HCT116 (cell line): ENCODE measurements around the gene PPP2R5C. TPM values are rescaled to one million over a fixed set of nuclear protein-coding genes. Genes with fewer than 3 reads are reported as not detected.

Experiments used
- ATAC-seq: fragments of 200-7000 bp; cut with Tn5 transposase; 2 replicates; pipeline ENCODE4 v1.9.1; 2020; ENCODE audit warnings: mild to moderate bottlenecking, moderate library complexity
- BruUV-seq: library from RNA; stranded (reverse); fragments of 400-500 nt; replicated peaks from 2 replicates; lab custom pipeline; 2021; lab: Mats Ljungman, UMichigan
- CTCF ChIA-PET: fragments of 300-600 bp; sonication (Branson Sonifier 250); formaldehyde crosslinking; loops from one replicate; lab custom pipeline; 2021; ENCODE audit warnings: antibody characterized with exemption; lab: Charles Lee
- POLR2A ChIA-PET: fragments of 300-600, 350-600 bp; sonication (Branson Sonifier 250); formaldehyde crosslinking; loops from one replicate; lab custom pipeline; 2021; ENCODE audit warnings: antibody characterized with exemption; lab: Charles Lee
- RAD21 ChIA-PET, 2 experiments: fragments of 300-600 bp; sonication (Branson Sonifier 250); formaldehyde crosslinking; loops; one replicate each; lab custom pipeline; 2023; ENCODE audit warnings: low total read pairs in 2 of 2; ENCODE audit not compliant: uncharacterized antibody in 2 of 2, unreplicated experiment in 2 of 2, low non-redundant PET in 1 of 2; lab: Charles Lee
- DNase-seq: peaks from one replicate; pipeline ENCODE4 v3.0.0-alpha.2; 2010; ENCODE audit warnings: low read depth, low spot score
- H2AFZ ChIP-seq: fragments of 200-600 bp; shearing (Covaris generic), sonication (generic); 2 replicates; pipeline ENCODE4 v1.6.1; 2017; ENCODE audit warnings: low read depth, mixed run types, mixed read lengths, antibody characterized with exemption, low read length; ENCODE audit not compliant: poor library complexity, severe bottlenecking
- H3K27ac ChIP-seq: 2 replicates; pipeline ENCODE4 v1.5.1; 2012; ENCODE audit warnings: low read depth, low read length
- H3K27me3 ChIP-seq: fragments of 200-600 bp; sonication (generic); 2 replicates; pipeline ENCODE4 v1.6.1; 2016; ENCODE audit warnings: mixed run types, low read length, mixed read lengths; ENCODE audit not compliant: insufficient read depth
- H3K36me3 ChIP-seq, 2 experiments: fragments of 200-500 bp in 1 of 2; fragments of 200-600 bp in 1 of 2; sonication (Bioruptor generic) in 1 of 2; sonication (generic) in 1 of 2; 2 replicates each; pipeline versions ENCODE4 v1.5.1 to v1.6.1; 2014 to 2016; ENCODE audit warnings: low read length in 2 of 2, inconsistent platforms in 1 of 2, mixed read lengths in 1 of 2, mixed run types in 1 of 2; ENCODE audit not compliant: insufficient read depth in 2 of 2, control insufficient read depth in 1 of 2
- H3K4me1 ChIP-seq, 2 experiments: fragments of 200-600 bp in 1 of 2; sonication (generic) in 1 of 2; 2 replicates each; pipeline versions ENCODE4 v1.5.1 to v1.6.1; 2012 to 2017; ENCODE audit warnings: low read length in 2 of 2, inconsistent platforms in 1 of 2, mild to moderate bottlenecking in 1 of 2, mixed read lengths in 1 of 2, mixed run types in 1 of 2, moderate library complexity in 1 of 2; ENCODE audit not compliant: insufficient read depth in 2 of 2, control insufficient read depth in 1 of 2
- H3K4me2 ChIP-seq: fragments of 200-600 bp; sonication (generic); 2 replicates; pipeline ENCODE4 v1.6.1; 2017; ENCODE audit warnings: mixed run types, low read length, mixed read lengths
- H3K4me3 ChIP-seq, 2 experiments: fragments of 200-600 bp in 1 of 2; sonication (generic) in 1 of 2; replicated peaks in 1 of 2; 2 replicates each; pipeline ENCODE4 v1.5.1; 2011 to 2016; ENCODE audit warnings: low read length in 2 of 2, control low read depth in 1 of 2, low read depth in 1 of 2, mild to moderate bottlenecking in 1 of 2, mixed read lengths in 1 of 2, mixed run types in 1 of 2
- H3K79me2 ChIP-seq: fragments of 200-600 bp; sonication (generic); 2 replicates; pipeline ENCODE4 v1.6.1; 2017; ENCODE audit warnings: mild to moderate bottlenecking, mixed run types, low read length, moderate library complexity, mixed read lengths; ENCODE audit not compliant: insufficient read depth
- H3K9ac ChIP-seq: fragments of 200-600 bp; sonication (generic); 2 replicates; pipeline ENCODE4 v1.6.1; 2016; ENCODE audit warnings: low read length, mixed read lengths
- H3K9me2 ChIP-seq: fragments of 200-600 bp; sonication (generic), shearing (Covaris generic); 2 replicates; pipeline ENCODE4 v1.6.1; 2017; ENCODE audit warnings: mixed run types, mild to moderate bottlenecking, moderate library complexity; ENCODE audit not compliant: insufficient read depth
- H3K9me3 ChIP-seq, 2 experiments: fragments of 200-500 bp in 1 of 2; fragments of 200-600 bp in 1 of 2; sonication (Bioruptor generic) in 1 of 2; sonication (generic) in 1 of 2; 2 replicates each; pipeline ENCODE4 v1.6.1; 2014 to 2017; ENCODE audit warnings: low read length in 2 of 2, mixed read lengths in 2 of 2, inconsistent platforms in 1 of 2, low read depth in 1 of 2, mild to moderate bottlenecking in 1 of 2, mixed run types in 1 of 2, moderate library complexity in 1 of 2; ENCODE audit not compliant: control insufficient read depth in 1 of 2, insufficient read depth in 1 of 2
- H4K20me1 ChIP-seq: fragments of 200-600 bp; sonication (generic), shearing (Covaris generic); 2 replicates; pipeline ENCODE4 v1.6.1; 2017; ENCODE audit warnings: mixed run types, mild to moderate bottlenecking, moderate library complexity; ENCODE audit not compliant: insufficient read depth
- ATF3 ChIP-seq: IDR thresholded peaks from 2 replicates; pipeline ENCODE4 v1.6.1; 2012
- CEBPB ChIP-seq: IDR thresholded peaks from 2 replicates; pipeline ENCODE4 v1.6.1; 2012; ENCODE audit warnings: low read depth
- ELF1 ChIP-seq: IDR thresholded peaks from 2 replicates; pipeline ENCODE4 v1.6.1; 2012; ENCODE audit warnings: low read depth, borderline replicate concordance
- EZH2 ChIP-seq: fragments of 200-600 bp; sonication (generic); IDR thresholded peaks from 2 replicates; pipeline ENCODE4 v1.6.1; 2017; ENCODE audit warnings: antibody characterized with exemption, mixed run types
- FOSL1 ChIP-seq: IDR thresholded peaks from 2 replicates; pipeline ENCODE4 v1.6.1; 2012; ENCODE audit warnings: low read depth
- MAX ChIP-seq: IDR thresholded peaks from 2 replicates; pipeline ENCODE4 v1.6.1; 2012
- POLR2A ChIP-seq: IDR thresholded peaks from 2 replicates; pipeline ENCODE4 v1.7.0; 2011; ENCODE audit warnings: borderline replicate concordance; ENCODE audit not compliant: insufficient read depth, insufficient read length; ENCODE audit errors: extremely low read depth
- TCF7L2 ChIP-seq: IDR thresholded peaks from 2 replicates; pipeline ENCODE4 v1.7.0; 2011; ENCODE audit warnings: borderline replicate concordance, inconsistent platforms; ENCODE audit not compliant: insufficient read depth, insufficient read length; ENCODE audit errors: extremely low read depth
- ZFX ChIP-seq: fragments of 450-650 bp; IDR thresholded peaks from 2 replicates; pipeline ENCODE4 v1.6.1; 2017
- ZNF274 ChIP-seq: fragments of 200-500 bp; sonication (Bioruptor generic); IDR thresholded peaks from 2 replicates; pipeline ENCODE4 v1.6.1; 2014; ENCODE audit warnings: mild to moderate bottlenecking, low read depth, low read length, inconsistent platforms
- intact Hi-C: fragments of 100-400 bp; cut with micrococcal nuclease; formaldehyde crosslinking; loops from 2 replicates; pipeline ENCODE4 v1.10.0; 2022
- total RNA-seq: library from RNA; stranded (reverse); gene quantifications from one replicate; pipeline ENCODE4 v1.2.1, GENCODE V29; 2021; ENCODE audit not compliant: unreplicated experiment

Gene PPP2R5C
- total RNA-seq, 1 experiment from 2014 or later = 117 TPM

- POLR2A ChIA-PET = no interaction called here
- Histone ChIP-seq H3K27ac (no peak overlapping the region), H3K9me3 (no peaks in the 10 kb centered on the region), H3K27me3 (no peaks in the 10 kb centered on the region), H2AFZ (no peak overlapping the region), H3K4me3 (no peak overlapping the region), H3K4me1 (no peaks in the 10 kb centered on the region), H3K36me3 (peaks cover 9 to 20% of the 10 kb centered on the region in 2 experiments; a peak in 3 of 4 replicates), H3K79me2 (no peaks in the 10 kb centered on the region), H3K9ac (no peak overlapping the region), H3K9me2 (no peaks in the 10 kb centered on the region), H4K20me1 (no peaks in the 10 kb centered on the region), H3K4me2 (no peak overlapping the region)
- TF ChIP-seq FOSL1 (no peak), ATF3 (no peak)
- ATAC-seq = peak; percentile 38; the same call in 1 of the 2 replicates
- BruUV-seq = no TSS peak
- DNase-seq = no peak
- CTCF ChIA-PET = no interaction called here
- RAD21 ChIA-PET = no interaction called here
- intact Hi-C loops = no loop called here
Observed at GRCh38 chr14:101905614-101906013, 144.1 kb downstream of the PPP2R5C start.

- intact Hi-C loops = no loop called here
Observed at GRCh38 chr14:101906645-101907044, 145.1 kb downstream of the PPP2R5C start.

More at GRCh38 chr14:101906645-101907044, 145.1 kb downstream of the PPP2R5C start:
- no peaks in the 10 kb centered on the region for H3K9me3 ChIP-seq
- H3K27ac ChIP-seq = no peak overlapping the region
- peaks cover 9 to 16% of the 10 kb centered on the region in 2 experiments; a peak in 3 of 4 replicates for H3K36me3 ChIP-seq
- H3K4me2 ChIP-seq = no peak overlapping the region
- no peaks in the 10 kb centered on the region for H3K27me3 ChIP-seq
- H4K20me1 ChIP-seq = no peaks in the 10 kb centered on the region
- H3K4me1 ChIP-seq = no peaks in the 10 kb centered on the region
- ChIA-PET RAD21 (no interaction called here), CTCF (no interaction called here), POLR2A (no interaction called here)
- no peak for TF ChIP-seq ZFX
- TF ChIP-seq EZH2 = no peak
- TF ChIP-seq CEBPB = no peak
- no peak for TF ChIP-seq FOSL1
- no peak for TF ChIP-seq TCF7L2
- TF ChIP-seq ELF1 = no peak
- no peak for TF ChIP-seq ATF3
- no peak for TF ChIP-seq ZNF274
- TF ChIP-seq POLR2A = no peak
- TF ChIP-seq MAX = no peak
- H3K9ac ChIP-seq = no peak overlapping the region
- no peaks in the 10 kb centered on the region for H3K79me2 ChIP-seq
- DNase-seq = no peak
- no peak overlapping the region for H2AFZ ChIP-seq
- no peak overlapping the region for H3K4me3 ChIP-seq
- no peaks in the 10 kb centered on the region for H3K9me2 ChIP-seq
- no TSS peak for BruUV-seq
- ATAC-seq = no peak
